NCI-H1048 (cell line): ENCODE data around the gene LANCL1.

Experiments
- DNase-seq: peaks from one replicate; lab custom pipeline; 2025; lab: John Stamatoyannopoulos, UW

Gene LANCL1, protein sequence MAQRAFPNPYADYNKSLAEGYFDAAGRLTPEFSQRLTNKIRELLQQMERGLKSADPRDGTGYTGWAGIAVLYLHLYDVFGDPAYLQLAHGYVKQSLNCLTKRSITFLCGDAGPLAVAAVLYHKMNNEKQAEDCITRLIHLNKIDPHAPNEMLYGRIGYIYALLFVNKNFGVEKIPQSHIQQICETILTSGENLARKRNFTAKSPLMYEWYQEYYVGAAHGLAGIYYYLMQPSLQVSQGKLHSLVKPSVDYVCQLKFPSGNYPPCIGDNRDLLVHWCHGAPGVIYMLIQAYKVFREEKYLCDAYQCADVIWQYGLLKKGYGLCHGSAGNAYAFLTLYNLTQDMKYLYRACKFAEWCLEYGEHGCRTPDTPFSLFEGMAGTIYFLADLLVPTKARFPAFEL

DNA sequence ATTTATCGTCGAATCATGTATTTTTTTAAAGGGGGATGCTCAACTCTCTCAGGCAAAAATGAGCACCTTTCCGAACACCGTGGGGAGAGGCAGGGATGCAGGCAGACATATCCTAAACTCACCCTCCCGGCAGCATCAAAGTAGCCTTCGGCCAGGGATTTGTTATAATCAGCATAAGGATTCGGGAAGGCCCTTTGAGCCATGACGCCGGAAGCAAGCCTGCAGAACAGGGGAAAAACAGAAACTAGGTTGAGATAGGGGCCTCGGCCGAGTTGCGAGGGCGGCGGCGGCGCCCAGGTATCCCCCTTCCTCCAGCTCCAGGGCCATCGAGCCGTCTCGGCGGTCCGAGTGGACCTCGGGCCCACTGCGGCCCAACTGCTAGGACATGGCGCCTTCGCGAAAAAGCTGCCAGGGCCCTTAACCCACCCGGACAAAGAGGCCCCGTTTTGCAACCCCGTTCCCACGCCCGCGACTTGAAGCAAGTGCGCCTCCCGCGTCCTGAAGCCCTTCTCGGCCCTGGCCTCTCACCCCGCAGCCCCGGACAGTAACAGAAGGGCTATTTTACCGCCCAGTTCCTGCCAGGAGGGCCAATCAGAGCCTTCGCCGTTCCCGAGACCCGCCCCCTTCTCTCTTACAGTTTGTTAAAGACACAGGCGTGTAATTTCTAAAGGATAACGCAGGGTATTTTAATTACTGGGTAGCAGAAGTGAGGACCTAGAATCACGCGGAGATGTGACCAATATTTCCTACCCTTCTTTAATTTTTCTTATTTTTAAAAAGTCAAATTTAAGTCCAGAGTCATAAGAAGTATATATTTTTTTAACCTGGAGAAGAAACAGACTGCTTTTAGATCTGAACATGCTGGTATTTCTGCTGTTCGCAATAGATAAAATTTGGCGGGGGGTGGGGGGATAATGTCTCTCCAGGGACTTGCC lies at the start of gene LANCL1:
TSS of gene LANCL1 (minus strand) at position 566 of the 935 bp plus-strand sequence. CDS start at position 203, 363 bp downstream.
- peak; percentile 66 for DNase-seq

DNA sequence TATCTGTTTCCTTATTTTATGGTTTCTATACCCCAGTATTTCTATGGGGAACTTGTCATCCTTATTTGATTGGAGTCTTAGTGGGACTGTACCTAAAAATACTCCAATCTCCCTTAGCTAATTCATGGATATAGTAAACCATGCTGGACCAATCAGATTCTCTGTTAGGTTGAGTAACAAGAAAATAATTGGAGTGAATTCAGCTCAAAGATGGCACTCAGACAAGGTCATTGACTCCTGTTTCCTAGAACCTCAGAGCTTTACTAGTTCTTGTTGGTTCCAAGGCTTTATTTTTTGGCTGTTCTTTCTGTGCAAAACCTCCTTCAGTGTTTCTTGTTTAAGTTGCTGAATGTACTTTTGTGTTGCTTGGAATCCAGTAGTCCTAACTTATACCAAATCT lies 48.0 kb upstream of the LANCL1 start:
- no peak for DNase-seq

DNA sequence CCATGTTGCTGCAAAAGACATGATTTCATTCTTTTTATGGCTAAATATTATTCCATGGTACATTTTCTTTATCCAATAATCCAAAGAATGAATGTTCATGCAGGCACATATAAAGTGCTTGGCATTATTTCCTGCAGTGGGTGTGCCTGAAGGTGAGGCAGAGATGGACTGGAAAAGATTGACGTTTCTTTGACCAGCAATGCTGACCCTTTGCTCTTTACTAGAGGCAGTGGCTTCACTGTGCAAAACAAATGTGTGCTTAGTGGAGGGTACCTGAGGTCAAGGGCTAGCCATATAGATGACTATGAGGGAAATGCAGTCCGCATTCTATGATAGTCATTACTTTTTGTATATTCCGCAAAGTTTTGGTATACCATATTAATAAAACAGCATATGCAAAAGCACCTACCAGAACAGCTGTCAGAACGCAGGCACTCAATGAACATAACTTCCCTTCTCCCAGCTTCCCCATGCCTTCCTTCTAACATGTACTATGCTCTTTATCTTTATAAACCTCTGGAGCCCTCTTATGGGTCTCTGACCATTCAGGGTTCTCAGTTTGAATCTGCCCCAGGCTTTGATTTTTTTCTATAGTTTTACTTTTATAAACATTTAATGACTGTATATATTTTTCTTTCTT lies 47.2 kb upstream of the LANCL1 start:
- no peak for DNase-seq

DNA sequence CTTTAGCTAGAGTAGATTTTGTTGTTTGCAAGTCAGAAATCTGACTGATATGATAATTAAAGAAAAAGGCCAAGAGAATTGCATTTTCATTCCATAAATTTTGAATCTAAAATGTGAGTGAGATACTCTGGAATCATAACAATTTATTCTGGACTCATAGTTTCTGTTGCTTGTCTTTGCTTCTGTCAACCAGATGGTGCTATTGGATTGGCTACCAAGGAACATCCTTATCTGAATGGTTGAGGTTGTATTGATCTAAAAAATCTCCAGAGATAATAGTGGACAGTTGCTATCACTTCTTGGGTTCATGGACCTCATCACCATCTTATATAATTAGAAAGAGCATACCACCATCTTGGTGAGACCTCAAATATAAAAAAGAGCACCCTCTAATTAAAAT lies 45.8 kb upstream of the LANCL1 start:
- DNase-seq = no peak

DNA sequence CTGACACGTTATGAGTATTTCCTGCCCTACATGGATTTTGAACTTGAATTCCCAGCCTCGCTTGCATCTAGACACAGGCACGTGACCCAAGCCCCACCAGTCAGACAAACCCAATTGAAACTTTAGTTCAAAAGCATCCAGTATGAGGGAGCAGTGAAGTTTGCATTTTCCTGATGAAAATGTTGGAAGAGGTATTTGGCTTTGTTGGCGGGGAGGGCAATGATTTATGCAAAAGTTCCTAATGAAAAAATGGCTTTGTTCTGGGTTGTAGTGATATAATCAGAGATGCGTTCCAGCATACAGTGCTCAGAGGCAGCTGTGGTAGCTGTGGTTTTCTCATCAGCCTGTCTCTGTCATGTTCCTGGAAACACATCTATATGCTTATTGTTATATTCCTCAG lies 43.0 kb upstream of the LANCL1 start:
- DNase-seq = no peak

DNA sequence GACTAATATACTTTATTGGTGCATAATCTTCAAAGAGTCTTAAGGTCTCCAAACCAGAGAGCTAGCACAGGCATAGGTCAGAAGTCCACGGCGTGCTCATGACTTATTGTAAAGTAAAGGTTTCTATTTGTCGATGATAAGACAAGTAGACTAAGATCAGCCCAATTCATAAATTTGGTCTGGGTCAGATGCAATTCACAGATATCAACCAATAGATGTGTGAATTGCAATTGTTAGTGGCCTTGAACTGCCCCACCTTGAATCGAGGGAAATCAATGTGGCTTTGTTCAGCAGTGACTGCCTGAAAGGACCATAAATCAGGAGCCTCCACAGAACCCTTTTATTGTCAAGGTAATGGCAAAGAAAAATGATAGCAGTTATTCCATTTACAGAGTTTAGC lies 40.7 kb upstream of the LANCL1 start:
- no peak for DNase-seq

DNA sequence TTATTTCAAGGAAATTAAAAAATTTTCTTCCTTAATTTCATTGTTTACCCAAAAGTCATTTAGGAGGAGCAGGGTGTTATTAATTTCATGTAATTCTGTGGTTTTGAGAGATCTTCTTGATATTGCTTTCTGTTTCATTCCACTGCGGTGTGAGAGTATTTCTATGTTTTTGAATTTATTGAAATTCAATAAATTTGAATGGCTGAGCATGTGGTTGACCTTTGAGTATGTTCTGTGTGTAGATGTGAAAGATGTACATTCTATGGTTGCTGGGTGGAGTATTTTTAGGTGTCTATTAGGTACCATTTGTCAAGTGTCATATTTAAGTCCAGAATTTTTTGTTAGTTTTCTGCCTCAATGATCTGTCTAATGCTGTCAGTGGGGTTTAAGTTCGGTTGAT lies 39.4 kb upstream of the LANCL1 start:
- DNase-seq = no peak

DNA sequence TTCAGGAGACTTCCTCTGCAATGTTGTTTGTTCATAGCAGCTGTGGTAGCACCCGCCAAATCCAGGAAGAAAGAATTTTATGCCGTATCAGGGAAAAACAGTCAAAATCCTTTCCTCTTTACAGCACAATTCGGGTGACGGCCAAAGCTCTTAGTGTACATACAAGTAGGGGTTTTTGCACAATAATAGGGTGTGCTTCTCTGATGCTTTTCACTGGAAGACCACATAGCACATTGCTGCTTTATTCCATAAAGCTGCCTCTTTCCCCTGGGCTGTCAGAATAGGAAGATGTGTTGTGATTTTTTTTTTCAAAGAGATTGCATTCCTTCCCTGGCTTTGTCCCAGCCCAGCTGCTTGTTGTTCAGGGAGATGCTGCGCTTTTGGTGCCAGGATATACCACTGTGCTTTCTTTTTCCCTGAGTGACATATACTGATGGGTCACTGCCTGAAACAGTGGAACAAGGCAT lies 27.2 kb upstream of the LANCL1 start:
- no peak for DNase-seq

DNA sequence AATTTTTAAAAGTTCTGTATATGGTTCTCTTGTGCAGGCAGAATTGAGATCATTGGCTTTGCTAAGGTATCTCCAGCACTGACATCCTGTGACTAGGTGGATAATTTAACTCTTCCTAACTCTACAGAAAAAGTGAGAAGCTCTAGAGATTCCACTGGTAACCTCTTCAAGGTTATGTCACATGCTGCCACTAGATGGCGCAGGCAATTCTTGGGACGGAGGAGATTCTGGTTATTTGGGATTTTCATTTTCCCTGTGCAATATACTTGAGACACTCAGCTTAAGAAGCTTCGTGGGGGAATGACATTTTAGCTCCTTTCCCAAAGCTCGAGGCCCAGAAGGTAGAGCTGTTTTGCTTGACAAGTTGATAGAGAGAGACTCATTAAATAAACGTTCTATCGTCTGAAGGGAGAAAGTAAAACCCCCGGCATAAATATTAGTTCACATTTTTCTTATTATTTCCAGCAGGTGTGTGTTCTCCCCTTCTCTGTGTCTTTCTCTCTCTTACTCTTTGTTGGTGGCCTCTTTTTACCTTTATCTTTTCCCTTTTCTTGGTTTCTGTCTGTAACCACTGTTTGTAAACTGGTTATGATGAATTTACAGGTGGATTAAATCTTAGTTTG lies 26.6 kb upstream of the LANCL1 start:
- peak; percentile 19 for DNase-seq

DNA sequence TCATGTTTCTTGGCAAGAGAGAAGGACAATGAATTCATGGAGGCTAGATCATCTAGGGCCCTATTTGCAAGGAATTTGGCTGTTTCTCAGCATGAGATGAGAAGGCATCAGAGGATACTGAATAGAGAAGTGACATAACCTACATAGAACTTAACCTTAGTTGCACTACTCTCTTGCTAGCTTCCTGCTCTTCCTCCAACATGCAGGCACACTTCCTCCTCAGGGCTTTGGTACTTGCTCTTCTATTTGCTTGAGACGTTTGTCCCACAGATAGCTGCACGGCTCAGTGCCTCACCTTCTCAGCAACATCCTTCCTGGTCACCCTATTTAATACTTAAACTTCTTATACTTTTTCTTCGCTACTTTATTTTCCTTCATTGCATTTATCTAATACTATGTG lies 20.0 kb upstream of the LANCL1 start:
- DNase-seq = no peak

DNA sequence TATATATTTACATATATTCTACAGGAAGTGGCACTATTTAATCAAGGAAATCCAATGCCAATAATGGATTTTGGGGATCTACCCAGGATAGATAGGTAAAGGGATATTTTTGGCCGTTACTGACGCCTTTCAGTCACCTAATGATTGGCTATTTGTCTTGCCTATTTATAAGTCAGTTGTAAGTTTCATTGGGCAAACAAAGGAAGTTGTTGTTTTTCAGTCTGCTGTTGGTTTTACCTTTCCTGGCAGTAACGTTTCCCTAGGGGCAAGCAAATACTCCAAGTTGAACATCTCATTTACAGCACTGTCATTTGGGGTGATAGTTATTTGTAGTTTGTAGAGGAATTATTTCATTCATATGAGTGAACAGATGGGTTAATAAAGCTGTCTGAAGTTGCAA lies 17.0 kb upstream of the LANCL1 start:
- DNase-seq = no peak

DNA sequence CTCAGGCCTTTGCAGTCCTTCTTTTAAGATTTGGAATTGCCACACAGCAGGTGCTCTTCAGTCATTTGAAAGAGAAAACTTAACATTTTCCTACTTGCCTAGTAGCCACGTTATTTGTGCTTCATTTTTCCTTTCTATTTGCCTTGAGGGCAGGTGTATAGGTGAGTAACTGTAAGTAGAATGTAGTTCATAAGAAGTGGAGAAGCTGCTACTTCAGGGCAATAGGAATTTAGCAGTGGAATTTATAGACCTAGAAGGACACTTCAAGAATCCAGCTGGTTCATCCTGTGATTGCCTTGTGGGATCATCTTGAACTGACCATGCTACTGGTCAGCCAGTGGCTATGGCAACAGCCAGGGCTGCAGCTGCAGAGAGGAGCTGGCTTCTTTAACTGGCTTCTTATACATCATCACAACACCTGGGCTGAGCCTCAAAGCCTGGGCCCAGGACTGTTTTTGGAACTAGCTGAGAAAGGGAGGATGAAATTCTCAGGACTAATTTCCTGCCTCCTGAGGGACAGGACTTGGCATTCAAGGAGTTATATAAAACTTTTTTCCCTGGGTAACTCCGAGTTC lies 5.1 kb upstream of the LANCL1 start:
- DNase-seq = no peak

DNA sequence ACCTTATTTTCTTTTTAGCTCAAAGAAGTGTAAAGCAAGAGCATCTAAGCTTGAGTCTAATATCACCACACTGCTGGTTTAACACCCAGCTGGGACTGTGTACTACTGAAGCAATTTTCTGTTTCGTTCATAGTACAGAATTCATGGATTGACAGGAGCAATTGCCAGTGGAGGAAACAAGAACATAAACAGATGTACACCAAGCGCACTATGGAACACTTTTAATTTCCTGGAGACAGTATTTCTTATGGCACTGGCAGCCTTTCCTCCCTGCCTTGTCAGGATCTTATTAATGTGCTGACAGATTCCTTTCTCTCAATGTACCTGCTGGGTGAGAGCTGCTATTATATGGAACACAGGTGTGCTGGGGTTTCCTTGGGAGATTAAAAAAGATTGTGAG lies 4.2 kb upstream of the LANCL1 start:
- DNase-seq = no peak

DNA sequence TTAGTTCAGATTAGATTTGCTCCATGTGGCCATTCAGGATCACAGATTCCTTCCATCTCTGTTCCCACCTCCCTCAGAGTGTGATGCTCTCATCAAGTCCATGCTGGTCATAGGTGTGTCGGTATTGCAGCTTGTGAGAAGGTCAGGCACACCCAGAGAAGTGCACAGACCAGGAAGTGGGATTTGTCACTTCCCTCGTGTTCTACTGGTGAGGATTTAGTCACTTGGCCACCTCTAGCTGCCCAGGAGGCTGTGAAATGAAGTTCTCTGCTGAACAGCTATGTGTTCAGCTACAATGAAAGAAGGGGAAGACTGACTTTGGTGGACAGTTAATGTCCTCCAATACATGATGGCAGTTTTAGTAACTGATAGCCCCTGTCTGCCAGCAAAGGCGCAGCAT lies 3.5 kb upstream of the LANCL1 start:
- DNase-seq = no peak

DNA sequence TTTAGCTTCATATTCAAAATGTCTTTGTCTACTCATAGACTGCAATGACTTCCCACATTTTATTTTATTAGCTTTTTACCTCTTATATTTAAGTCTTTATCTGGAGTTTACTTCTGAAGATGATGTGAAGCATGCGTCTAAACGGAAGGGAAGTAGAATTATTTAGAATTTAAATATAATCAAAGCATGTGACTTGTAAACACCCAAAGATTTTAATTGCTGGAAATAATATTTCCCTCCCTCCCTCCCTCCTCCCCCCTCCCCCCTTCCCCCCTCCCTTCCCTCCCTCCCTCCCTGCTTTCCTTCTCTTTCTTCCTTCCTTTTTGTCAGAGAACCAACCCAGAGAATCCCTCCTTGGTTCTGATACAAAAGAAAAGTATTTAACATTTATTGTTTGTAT lies 2.1 kb upstream of the LANCL1 start:
- DNase-seq = no peak

DNA sequence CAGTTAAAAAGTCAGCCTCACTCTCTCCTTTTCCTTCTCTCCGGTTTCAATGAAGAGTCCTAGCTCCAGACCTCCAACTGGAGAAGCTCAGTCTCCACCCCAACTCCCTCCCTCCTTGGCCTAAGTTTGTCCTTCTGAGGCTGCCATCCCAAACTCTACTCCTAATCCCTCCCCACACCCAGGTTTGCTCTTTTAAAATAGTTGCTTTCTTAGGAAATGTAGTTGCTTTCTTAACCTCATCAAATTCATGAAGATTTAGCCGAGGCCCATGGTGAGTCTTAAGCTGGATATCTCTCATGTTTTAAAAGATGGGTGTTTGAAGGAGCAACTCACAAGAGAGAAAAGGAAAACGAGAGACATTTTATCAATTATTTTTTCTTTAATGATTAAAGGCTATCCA lies 937 bp upstream of the LANCL1 start:
- DNase-seq = no peak

DNA sequence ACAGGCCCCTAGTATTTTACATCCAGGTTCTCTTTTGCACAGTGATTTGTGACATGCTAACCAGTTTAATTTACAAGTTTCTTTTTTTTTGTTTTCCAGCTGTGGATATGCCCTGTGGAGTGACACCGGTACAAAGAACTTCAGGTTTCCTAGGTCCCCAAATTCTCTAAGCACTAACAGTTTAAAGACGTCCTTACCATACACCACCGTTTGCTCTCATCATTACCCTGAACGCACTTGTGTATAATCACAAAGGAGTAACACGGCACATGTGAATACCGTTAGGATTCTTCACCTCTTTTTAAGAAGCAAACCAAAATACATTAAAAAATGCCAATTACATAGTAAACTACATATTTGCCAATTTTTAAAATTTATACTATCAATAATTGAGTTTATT lies 853 bp downstream of the LANCL1 start:
- DNase-seq = no peak

DNA sequence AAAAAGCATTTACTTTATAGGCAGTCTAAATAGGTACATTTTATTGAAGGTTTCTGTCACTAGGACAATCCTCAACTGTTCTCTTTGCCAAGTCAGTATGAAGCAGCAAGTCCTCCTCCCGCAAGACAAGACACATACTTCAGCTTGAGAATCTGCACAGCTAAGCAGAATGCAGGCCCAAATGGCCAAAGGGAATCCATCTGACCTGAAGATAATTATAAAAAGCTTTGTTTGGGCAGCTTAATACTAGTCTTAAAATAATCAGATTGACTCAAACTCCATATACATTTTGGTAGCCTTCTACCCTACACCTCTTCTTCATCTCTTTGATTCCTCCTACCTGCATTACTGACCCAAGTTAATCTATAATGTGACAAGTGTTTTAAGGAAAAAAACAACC lies 1.8 kb downstream of the LANCL1 start:
- no peak for DNase-seq

DNA sequence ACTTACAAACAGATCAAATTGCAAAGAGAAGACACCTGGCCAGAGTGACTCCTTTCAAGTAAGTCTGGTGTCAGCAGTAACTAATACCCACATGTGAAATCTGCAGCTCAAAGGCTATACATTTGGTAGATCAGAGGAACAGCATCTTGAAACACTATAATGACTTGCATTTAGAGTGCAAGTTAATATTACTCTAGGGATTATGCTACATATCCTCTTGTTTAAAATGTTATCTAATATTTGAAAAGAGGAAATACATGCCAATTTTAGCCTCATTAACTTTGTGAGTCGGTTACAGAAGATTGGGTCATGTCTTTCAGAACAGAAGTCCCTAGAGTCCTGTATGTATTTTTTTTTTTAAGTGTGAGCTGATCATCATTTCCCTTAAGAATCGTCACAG lies 15.2 kb downstream of the LANCL1 start:
- no peak for DNase-seq

DNA sequence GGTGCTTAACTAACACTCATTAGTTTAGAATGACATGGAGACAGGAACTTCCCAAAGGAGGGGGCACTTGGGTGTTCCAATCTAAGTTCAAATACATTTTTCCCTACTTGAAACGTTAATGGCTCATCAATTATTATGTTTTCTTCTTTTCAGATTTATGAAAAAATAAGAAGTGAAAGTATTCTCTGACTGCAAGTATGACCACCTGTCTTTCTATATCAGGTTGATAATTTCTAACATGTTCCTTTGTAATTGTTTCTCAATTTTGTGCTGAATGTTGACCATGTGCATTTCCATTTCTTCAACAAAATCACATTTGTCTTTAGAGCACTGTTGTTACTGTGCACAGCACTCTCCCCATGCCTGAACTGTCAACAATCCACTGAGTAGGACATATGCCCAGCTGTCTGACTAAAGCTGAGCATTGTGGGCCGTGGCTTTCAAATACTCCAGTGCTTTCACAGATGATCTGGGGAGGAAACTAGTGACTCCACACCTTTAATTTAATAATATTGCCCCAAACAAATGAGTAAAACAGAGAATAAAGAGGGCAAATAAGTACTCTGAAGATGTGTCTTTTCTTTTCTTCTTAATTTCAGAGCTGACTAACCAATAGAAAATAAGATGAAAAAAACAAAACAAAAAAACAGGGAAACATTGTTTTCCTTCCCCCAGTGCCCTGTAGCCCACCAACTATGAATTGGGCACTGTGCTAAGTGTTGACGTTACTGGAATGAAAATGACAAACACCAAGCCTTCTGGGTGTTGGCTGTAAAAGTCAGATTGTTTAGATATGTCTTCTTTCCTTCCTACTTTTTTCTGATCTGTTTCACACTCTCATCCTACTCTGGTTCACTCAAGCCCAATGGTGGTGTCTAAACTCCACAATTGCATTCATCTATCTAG lies 16.0 kb downstream of the LANCL1 start:
- no peak for DNase-seq

DNA sequence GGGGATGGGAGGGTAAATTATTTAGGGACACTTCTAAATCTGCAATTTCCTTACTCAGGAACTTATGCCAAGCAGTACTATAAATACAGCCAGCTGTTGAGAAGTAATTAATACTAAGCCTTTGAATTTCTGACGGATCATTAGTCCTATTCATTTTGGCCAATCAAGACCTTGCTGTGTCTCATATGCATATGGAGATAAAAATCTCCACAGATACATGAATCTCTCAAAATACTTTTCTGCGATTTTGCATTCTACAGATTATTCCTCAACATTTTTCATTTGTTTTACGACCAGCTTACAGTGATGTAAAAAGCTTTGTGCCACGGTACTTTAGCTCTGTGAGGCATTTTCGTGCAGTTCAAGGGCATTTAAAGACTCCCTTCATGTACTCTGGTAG lies 16.7 kb downstream of the LANCL1 start:
- no peak for DNase-seq
